Stimulated activated CD4-positive, alpha-beta T cell treated with anti-CD3 and anti-CD28 coated beads, Interleukin-2, amount 100 ng/mL, for 48 hours (primary cell): ENCODE data around the gene CFDP1.

Experiments
- DNase-seq, 2 donors: peaks; one replicate each; pipeline ENCODE4 v3.0.0-alpha.2; 2020

CFDP1 gene

GRCh38 chr16:75248142-75248535 lies 185.2 kb downstream of the CFDP1 start:
- DNase-seq = no peak

GRCh38 chr16:75247249-75247648 lies 186.1 kb downstream of the CFDP1 start:
- DNase-seq = no peak

GRCh38 chr16:75246504-75247205 lies 186.6 kb downstream of the CFDP1 start:
- DNase-seq = no peak

GRCh38 chr16:75244844-75245758 lies 188.2 kb downstream of the CFDP1 start:
- no peak for DNase-seq

GRCh38 chr16:75244225-75244809 lies 189.0 kb downstream of the CFDP1 start:
- DNase-seq = no peak
